Measurements from ENCODE around the gene INO80E.

Gene INO80E

DNA sequence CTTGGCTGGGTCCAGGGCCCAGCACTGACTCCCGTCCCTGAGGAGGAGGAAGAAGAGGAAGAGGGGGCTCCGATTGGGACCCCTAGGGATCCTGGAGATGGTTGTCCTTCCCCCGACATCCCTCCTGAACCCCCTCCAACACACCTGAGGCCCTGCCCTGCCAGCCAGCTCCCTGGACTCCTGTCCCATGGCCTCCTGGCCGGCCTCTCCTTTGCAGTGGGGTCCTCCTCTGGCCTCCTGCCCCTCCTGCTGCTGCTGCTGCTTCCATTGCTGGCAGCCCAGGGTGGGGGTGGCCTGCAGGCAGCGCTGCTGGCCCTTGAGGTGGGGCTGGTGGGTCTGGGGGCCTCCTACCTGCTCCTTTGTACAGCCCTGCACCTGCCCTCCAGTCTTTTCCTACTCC, 9.1 kb upstream of the INO80E start:
- TF ChIP-seq, protein P1, sequence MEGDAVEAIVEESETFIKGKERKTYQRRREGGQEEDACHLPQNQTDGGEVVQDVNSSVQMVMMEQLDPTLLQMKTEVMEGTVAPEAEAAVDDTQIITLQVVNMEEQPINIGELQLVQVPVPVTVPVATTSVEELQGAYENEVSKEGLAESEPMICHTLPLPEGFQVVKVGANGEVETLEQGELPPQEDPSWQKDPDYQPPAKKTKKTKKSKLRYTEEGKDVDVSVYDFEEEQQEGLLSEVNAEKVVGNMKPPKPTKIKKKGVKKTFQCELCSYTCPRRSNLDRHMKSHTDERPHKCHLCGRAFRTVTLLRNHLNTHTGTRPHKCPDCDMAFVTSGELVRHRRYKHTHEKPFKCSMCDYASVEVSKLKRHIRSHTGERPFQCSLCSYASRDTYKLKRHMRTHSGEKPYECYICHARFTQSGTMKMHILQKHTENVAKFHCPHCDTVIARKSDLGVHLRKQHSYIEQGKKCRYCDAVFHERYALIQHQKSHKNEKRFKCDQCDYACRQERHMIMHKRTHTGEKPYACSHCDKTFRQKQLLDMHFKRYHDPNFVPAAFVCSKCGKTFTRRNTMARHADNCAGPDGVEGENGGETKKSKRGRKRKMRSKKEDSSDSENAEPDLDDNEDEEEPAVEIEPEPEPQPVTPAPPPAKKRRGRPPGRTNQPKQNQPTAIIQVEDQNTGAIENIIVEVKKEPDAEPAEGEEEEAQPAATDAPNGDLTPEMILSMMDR (IDR thresholded peaks at IDR 0.05), result no peak

DNA sequence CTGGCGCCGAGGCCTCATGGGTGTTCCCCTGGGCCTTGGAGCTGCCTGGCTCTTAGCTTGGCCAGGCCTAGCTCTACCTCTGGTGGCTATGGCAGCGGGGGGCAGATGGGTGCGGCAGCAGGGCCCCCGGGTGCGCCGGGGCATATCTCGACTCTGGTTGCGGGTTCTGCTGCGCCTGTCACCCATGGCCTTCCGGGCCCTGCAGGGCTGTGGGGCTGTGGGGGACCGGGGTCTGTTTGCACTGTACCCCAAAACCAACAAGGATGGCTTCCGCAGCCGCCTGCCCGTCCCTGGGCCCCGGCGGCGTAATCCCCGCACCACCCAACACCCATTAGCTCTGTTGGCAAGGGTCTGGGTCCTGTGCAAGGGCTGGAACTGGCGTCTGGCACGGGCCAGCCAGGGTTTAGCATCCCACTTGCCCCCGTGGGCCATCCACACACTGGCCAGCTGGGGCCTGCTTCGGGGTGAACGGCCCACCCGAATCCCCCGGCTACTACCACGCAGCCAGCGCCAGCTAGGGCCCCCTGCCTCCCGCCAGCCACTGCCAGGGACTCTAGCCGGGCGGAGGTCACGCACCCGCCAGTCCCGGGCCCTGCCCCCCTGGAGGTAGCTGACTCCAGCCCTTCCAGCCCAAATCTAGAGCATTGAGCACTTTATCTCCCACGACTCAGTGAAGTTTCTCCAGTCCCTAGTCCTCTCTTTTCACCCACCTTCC, 8.5 kb upstream of the INO80E start:
- TF ChIP-seq, protein P1 (IDR thresholded peaks at IDR 0.05), result no peak

DNA sequence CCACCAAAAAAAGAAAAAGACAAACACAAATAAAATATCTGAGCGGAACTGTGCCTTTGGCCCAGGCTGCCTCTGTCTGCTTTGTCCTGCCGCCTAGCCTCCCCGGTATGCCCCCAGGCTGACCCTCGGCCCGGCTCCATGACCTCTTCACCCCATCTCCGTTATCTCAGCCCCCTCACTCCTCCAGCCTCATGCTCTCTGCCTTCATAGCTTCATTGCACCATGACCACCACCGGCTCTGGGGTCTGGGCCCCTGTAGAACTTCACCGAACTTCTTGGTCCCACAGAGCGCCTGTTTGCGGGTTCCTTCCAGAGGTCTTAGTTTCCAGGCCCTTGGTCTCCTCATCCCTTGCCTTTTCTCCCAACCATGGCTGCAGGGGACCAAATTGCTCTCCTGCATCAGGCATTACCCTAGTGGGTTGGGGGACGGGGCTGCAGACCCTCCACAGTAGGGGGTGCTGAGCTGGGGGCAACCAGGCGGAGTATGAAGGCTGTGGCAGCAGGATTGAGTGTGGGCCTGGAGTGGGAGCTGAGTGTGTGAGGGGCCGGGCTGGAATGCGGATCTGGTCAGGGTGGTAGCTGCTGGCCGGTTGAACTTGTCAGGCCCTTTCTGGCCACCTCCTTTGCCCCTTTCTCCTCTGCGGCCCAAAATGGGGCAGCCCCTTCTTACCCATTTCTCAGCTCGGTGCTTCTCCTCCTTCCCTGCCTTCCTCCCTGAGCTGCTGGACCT, 7.5 kb upstream of the INO80E start:
- TF ChIP-seq, protein P1 (IDR thresholded peaks at IDR 0.05), result no peak

DNA sequence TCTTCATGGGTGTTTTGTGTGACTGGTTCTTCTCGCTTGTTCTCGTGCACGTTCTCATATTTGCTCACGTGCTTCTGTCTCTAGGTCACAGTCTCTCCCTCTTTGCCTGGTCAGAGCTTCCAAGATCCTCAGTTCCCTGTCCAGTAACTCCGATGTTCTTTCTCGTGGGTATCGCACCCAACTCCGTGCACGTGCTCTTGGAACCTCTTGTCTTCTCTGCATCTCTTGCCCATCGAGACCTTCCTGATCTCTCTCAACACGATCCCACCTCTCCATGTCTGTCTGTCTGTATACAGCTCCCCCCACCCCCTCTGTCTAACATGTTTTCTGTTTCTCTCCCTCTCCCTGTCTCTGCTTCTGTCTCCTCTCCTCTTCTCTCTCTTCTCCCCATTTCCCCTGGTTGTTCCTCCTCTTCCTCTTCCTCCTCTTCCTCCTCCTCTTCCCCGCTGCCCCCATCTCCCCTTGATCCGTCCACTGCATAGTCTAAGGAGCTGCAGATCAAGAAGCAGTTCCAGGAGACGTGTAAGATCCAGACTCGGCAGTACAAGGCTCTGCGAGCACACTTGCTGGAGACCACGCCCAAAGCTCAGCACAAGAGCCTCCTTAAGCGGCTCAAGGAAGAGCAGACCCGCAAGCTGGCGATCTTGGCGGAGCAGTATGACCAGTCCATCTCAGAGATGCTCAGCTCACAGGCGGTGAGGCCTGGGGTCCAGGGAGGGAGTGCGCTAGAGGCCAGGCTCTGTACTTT, 6.8 kb upstream of the INO80E start:
- TF ChIP-seq, protein P1 (IDR thresholded peaks at IDR 0.05), result no peak

DNA sequence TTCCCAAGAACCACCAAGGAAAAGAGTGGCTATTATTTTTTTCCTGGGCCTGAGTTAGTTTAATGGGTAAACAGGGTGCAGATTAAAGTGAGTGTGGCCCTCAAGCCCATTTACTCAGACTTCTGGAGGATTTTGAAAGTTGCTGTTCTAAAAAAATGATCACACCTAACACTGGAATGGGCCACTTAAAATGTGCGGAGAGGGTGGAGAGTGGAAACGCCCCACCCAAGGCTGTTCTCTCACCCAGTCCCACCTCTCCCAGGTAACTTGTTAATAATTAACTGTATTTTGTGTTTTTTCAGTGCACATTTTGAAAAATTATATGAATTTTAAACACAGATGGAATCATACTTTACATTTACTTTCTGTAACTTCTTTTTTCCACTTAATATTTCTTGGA, 6.0 kb upstream of the INO80E start:
- TF ChIP-seq, protein P1 (IDR thresholded peaks at IDR 0.05), result no peak

DNA sequence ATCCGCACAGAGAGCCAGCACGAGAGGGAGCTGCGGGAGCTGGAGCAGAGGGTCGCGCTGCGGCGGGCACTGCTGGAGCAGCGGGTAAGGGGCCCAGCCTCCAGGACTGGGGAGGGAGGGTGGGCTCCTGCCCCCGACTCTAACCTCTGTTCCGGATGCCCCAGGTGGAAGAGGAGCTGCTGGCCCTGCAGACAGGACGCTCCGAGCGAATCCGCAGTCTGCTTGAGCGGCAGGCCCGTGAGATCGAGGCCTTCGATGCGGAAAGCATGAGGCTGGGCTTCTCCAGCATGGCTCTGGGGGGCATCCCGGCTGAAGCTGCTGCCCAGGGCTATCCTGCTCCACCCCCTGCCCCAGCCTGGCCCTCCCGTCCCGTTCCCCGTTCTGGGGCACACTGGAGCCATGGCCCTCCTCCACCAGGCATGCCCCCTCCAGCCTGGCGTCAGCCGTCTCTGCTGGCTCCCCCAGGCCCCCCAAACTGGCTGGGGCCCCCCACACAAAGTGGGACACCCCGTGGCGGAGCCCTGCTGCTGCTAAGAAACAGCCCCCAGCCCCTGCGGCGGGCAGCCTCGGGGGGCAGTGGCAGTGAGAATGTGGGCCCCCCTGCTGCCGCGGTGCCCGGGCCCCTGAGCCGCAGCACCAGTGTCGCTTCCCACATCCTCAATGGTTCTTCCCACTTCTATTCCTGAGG, 5.0 kb upstream of the INO80E start:
- TF ChIP-seq, protein P1 (IDR thresholded peaks at IDR 0.05), result no peak

DNA sequence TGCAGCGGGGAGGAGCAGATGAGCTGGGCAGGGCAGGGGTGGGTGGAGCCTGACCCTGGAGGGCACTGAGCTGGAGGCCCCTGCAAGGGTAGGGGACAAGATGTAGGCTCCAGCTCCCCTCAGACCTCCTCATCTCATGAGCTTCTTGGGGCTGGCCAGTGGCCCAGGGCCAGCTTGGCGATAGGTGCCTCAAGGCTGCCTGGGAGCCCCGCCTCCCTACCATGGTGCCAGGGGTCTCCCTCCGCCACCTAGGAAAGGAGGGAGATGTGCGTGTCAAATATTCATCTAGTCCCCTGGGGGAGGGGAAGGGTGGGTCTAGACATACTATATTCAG, 4.5 kb upstream of the INO80E start:
- TF ChIP-seq, protein P1 (IDR thresholded peaks at IDR 0.05), result no peak
